SJCRH30 (cell line): Measurements from ENCODE around the gene KAZN. TPM values are rescaled to one million over a fixed set of nuclear protein-coding genes. Genes with fewer than 3 reads are reported as not detected.

Experiments used
- DNase-seq, 2 experiments: peaks; one replicate each; pipeline ENCODE4 v3.0.0-alpha.2; 2015 to 2020
- H3K27ac ChIP-seq: fragments of 250-450 bp; sonication (Bioruptor Pico); 2 replicates; pipeline ENCODE4 v1.5.1; 2020; ENCODE audit warnings: mild to moderate bottlenecking, moderate library complexity
- H3K27me3 ChIP-seq: fragments of 250-450 bp; sonication (Bioruptor Pico); 2 replicates; pipeline ENCODE4 v1.5.1; 2020; ENCODE audit warnings: mild to moderate bottlenecking, moderate library complexity
- H3K36me3 ChIP-seq: fragments of 250-450 bp; sonication (Bioruptor Pico); 2 replicates; pipeline ENCODE4 v1.5.1; 2020; ENCODE audit warnings: mild to moderate bottlenecking, moderate library complexity
- H3K4me1 ChIP-seq: fragments of 250-450 bp; sonication (Bioruptor Pico); 2 replicates; pipeline ENCODE4 v1.5.1; 2020; ENCODE audit warnings: mild to moderate bottlenecking, moderate library complexity
- H3K4me3 ChIP-seq: fragments of 250-450 bp; sonication (Bioruptor Pico); 2 replicates; pipeline ENCODE4 v1.5.1; 2020; ENCODE audit warnings: mild to moderate bottlenecking, moderate library complexity
- H3K9me3 ChIP-seq: fragments of 250-450 bp; sonication (Bioruptor Pico); replicated peaks from 2 replicates; pipeline ENCODE4 v1.5.1; 2020; ENCODE audit warnings: mild to moderate bottlenecking, moderate library complexity
- total RNA-seq: library from RNA; depleted of rRNA; stranded (reverse); fragments of >200 nt; shearing (Covaris generic); gene quantifications from 2 replicates; pipeline ENCODE4 v1.2.3, GENCODE V29; 2014

Gene KAZN
- total RNA-seq, 1 experiment from 2014 or later: 0.10 TPM

- Histone ChIP-seq H3K4me3 (no peak overlapping the region), H3K27ac (no peak overlapping the region), H3K36me3 (no peaks in the 10 kb centered on the region), H3K9me3 (no peaks in the 10 kb centered on the region), H3K27me3 (peaks cover 17% of the 10 kb centered on the region), H3K4me1 (no peaks in the 10 kb centered on the region)
- DNase-seq: no peak
Measured at GRCh38 chr1:14899686-14900085, 301.2 kb downstream of the KAZN start.

- Histone ChIP-seq H3K4me1 (no peaks in the 10 kb centered on the region), H3K36me3 (no peaks in the 10 kb centered on the region), H3K27ac (no peak overlapping the region), H3K27me3 (peaks cover 8% of the 10 kb centered on the region), H3K4me3 (no peak overlapping the region), H3K9me3 (no peaks in the 10 kb centered on the region)
- DNase-seq: no peak
Measured at GRCh38 chr1:14901371-14901954, 303.0 kb downstream of the KAZN start.

GRCh38 chr1:14903922-14904321 is 305.4 kb downstream of the KAZN start:
- H3K27ac ChIP-seq: no peak overlapping the region
- no peaks in the 10 kb centered on the region for H3K9me3 ChIP-seq
- no peaks in the 10 kb centered on the region for H3K4me1 ChIP-seq
- no peak for DNase-seq
- H3K4me3 ChIP-seq: no peak overlapping the region
- H3K36me3 ChIP-seq: no peaks in the 10 kb centered on the region
- 0 out of 2 replicates have a peak, but pooled peaks cover 8% of the 10 kb centered on the region for H3K27me3 ChIP-seq

- no peaks in the 10 kb centered on the region for H3K36me3 ChIP-seq
- DNase-seq: no peak
- H3K27me3 ChIP-seq: 0 out of 2 replicates have a peak, but pooled peaks cover 8% of the 10 kb centered on the region
- H3K9me3 ChIP-seq: no peaks in the 10 kb centered on the region
- no peaks in the 10 kb centered on the region for H3K4me1 ChIP-seq
- no peak overlapping the region for H3K27ac ChIP-seq
- H3K4me3 ChIP-seq: no peak overlapping the region
Measured at GRCh38 chr1:14906665-14907064, 308.2 kb downstream of the KAZN start.

- Histone ChIP-seq H3K9me3 (no peaks in the 10 kb centered on the region), H3K36me3 (no peaks in the 10 kb centered on the region), H3K27me3 (0 out of 2 replicates have a peak, but pooled peaks cover 6% of the 10 kb centered on the region), H3K4me1 (no peaks in the 10 kb centered on the region), H3K4me3 (no peak overlapping the region), H3K27ac (no peak overlapping the region)
- no peak for DNase-seq
Measured at GRCh38 chr1:14907416-14907815, 308.9 kb downstream of the KAZN start.

GRCh38 chr1:14909273-14909672 is 310.8 kb downstream of the KAZN start:
- no peak for DNase-seq
- Histone ChIP-seq H3K36me3 (no peaks in the 10 kb centered on the region), H3K4me3 (no peak overlapping the region), H3K27me3 (0 out of 2 replicates have a peak, but pooled peaks cover 4% of the 10 kb centered on the region), H3K4me1 (no peaks in the 10 kb centered on the region), H3K27ac (no peak overlapping the region), H3K9me3 (no peaks in the 10 kb centered on the region)

- Histone ChIP-seq H3K36me3 (no peaks in the 10 kb centered on the region), H3K27ac (no peak overlapping the region), H3K27me3 (0 out of 2 replicates have a peak, but pooled peaks cover 4% of the 10 kb centered on the region), H3K4me3 (no peak overlapping the region), H3K9me3 (no peaks in the 10 kb centered on the region), H3K4me1 (no peaks in the 10 kb centered on the region)
- no peak for DNase-seq
Measured at GRCh38 chr1:14909920-14910460, 311.5 kb downstream of the KAZN start.

GRCh38 chr1:14910984-14911721 is 312.7 kb downstream of the KAZN start:
- Histone ChIP-seq H3K4me1 (no peaks in the 10 kb centered on the region), H3K27me3 (0 out of 2 replicates have a peak, but pooled peaks cover 4% of the 10 kb centered on the region), H3K4me3 (no peak overlapping the region), H3K27ac (no peak overlapping the region), H3K36me3 (no peaks in the 10 kb centered on the region), H3K9me3 (no peaks in the 10 kb centered on the region)
- DNase-seq: no peak

GRCh38 chr1:14912839-14913481 is 314.5 kb downstream of the KAZN start:
- Histone ChIP-seq H3K36me3 (no peaks in the 10 kb centered on the region), H3K27me3 (0 out of 2 replicates have a peak, but pooled peaks cover 4% of the 10 kb centered on the region), H3K4me3 (no peak overlapping the region), H3K4me1 (no peaks in the 10 kb centered on the region), H3K9me3 (no peaks in the 10 kb centered on the region), H3K27ac (no peak overlapping the region)
- DNase-seq: no peak

- H3K4me3 ChIP-seq: no peak overlapping the region
Measured at GRCh38 chr1:14913482-14914177, 315.1 kb downstream of the KAZN start.

GRCh38 chr1:14914351-14914988 is 316.0 kb downstream of the KAZN start:
- H3K36me3 ChIP-seq: no peaks in the 10 kb centered on the region
- no peak overlapping the region for H3K4me3 ChIP-seq
- H3K4me1 ChIP-seq: no peaks in the 10 kb centered on the region
- 0 out of 2 replicates have a peak, but pooled peaks cover 4% of the 10 kb centered on the region for H3K27me3 ChIP-seq
- H3K9me3 ChIP-seq: no peaks in the 10 kb centered on the region
- no peak overlapping the region for H3K27ac ChIP-seq
- DNase-seq: no peak

More at GRCh38 chr1:14913482-14914177, 315.1 kb downstream of the KAZN start:
- Histone ChIP-seq H3K4me1 (no peaks in the 10 kb centered on the region), H3K9me3 (no peaks in the 10 kb centered on the region), H3K27ac (no peak overlapping the region), H3K27me3 (0 out of 2 replicates have a peak, but pooled peaks cover 4% of the 10 kb centered on the region), H3K36me3 (no peaks in the 10 kb centered on the region)
- DNase-seq: no peak

GRCh38 chr1:14915356-14916054 is 317.0 kb downstream of the KAZN start:
- peak; percentile 48 to 76 for DNase-seq
- Histone ChIP-seq H3K27me3 (no peaks in the 10 kb centered on the region), H3K4me1 (no peaks in the 10 kb centered on the region), H3K9me3 (no peaks in the 10 kb centered on the region), H3K4me3 (no peak overlapping the region), H3K36me3 (no peaks in the 10 kb centered on the region), H3K27ac (no peak overlapping the region)

GRCh38 chr1:14919289-14919688 is 320.8 kb downstream of the KAZN start:
- DNase-seq: no peak
- no peaks in the 10 kb centered on the region for H3K9me3 ChIP-seq
- H3K4me3 ChIP-seq: no peak overlapping the region
- H3K27ac ChIP-seq: no peak overlapping the region
- H3K27me3 ChIP-seq: no peaks in the 10 kb centered on the region
- H3K4me1 ChIP-seq: no peaks in the 10 kb centered on the region
- no peaks in the 10 kb centered on the region for H3K36me3 ChIP-seq

- no peaks in the 10 kb centered on the region for H3K27me3 ChIP-seq
- H3K36me3 ChIP-seq: no peaks in the 10 kb centered on the region
- no peaks in the 10 kb centered on the region for H3K4me1 ChIP-seq
- no peak for DNase-seq
- no peak overlapping the region for H3K27ac ChIP-seq
- H3K9me3 ChIP-seq: no peaks in the 10 kb centered on the region
- no peak overlapping the region for H3K4me3 ChIP-seq
Measured at GRCh38 chr1:14919751-14920150, 321.3 kb downstream of the KAZN start.
